GM21529 (cell line): ENCODE measurements around the gene CEP63.
A peak's percentile ranks its signal among the peaks of the same experiment; 100 is the strongest.

Experiments used
- ATAC-seq: cut with Tn5 transposase; IDR thresholded peaks from one replicate; pipeline ENCODE4 v1.9.1; 2021; ENCODE audit not compliant: unreplicated experiment

The CEP63 gene

DNA sequence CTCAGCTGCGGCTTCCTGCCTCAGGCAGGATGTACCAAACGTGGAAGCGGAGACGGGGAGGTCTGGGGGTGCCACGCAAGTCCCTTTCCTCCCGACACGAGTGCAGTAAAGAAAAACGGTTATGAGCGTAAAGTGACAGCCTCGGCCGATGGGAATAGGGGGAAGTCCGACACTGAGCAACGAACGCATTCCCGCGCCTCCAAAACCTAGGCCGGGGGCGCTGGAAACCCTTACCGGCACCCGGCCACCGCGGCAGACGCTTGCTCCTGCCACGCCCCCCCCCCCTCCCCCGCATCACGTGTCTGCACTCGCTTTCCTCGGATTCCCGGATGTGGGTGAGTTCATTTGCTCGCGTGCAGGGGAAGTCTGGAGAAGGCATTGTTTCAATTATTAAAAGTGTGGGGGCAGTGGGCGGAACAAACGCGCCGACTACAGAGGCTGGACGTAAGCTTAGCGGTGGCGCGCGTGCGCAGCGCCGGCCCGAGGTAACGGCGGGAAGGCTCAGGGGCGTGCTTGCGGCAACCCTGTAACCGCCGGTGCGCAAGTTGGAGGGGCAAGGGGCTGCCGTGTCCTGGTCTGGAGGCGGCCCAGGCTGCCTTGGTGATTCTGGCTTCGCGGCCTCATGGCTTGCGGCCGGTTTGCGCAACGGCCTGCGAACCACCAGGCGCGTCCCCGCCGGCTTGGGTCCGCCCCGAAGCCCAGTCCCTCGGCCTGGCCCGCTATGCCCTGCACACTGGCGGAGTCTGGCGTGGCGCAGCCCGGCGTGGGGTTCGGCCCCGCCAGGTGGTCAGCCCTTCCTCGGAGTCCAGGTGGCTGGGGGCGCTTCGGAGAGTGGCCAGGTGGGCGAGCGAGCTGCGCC lies at the start of gene CEP63, which contains the start of gene ANAPC13:
Gene CEP63, plus strand, starts transcription at position 340 of the 859 bp plus-strand sequence. CDS start 9,264 bp downstream, outside the sequence.
Gene ANAPC13, minus strand, starts transcription at position 268 of the 859 bp plus-strand sequence. CDS start 3,081 bp downstream, outside the sequence.
- ATAC-seq = peak; percentile 76

DNA sequence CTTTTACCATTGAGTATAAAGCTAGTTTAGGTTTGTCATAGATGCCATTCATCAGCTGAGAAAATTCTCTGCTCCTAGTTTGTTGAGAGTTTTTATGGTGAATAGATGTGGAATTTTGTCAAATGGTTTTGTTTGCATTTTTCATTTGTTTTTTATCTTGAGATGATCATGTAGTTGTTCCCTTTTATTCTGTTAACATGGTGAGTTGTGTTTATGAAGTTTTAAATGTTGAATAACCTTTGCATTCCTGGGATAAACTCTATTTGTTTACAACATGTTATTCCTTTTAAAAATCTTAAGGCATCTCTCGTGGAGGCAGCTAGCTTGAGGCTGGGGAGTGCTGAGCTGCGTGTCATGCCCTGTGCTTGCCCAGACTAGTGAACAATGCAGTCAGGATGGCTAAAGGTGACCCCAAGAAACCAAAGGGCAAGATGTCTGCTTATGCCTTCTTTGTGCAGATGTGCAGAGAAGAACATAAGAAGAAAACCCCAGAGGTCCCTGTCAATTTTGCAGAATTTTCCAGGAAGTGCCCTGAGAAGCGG lies 48.6 kb upstream of the CEP63 start:
- ATAC-seq = no peak

DNA sequence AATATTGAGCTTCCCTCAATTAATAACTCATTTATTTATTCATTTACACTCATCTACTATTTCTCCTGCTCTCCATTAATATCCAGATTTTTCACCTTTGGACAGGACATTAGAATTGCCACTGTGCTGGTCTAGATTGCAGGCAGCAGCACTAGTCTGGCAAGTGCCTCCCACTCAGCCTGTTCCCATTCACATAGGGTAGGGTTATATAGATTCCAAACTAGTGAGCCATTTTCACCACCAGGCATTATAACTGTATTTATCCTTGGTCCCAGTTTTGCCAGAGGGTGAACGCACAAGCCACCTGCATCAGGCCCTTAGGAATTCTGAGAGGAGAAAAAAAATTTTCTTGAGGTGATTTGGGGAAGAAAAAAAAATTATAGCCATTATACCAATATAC lies 44.5 kb upstream of the CEP63 start:
- no peak for ATAC-seq

DNA sequence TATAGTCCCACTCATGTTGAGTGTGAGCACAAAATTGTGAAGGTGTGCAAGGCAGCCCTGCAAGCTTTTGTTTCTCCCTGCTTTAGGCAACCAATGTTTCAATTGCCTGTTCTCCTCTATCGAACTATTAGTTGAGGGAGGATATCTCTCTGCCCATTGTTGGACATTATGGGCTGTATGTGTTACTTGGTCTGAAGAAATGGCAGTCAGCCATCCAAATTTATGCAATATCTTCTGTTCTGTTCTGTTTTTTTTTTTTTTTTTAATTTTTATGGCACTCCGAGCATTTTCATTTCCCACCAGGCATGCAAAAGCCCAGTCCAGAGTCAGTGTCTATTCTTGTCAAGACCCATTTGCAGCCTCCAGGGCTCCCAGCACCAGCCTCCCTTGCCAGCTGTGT lies 44.0 kb upstream of the CEP63 start:
- ATAC-seq = no peak

DNA sequence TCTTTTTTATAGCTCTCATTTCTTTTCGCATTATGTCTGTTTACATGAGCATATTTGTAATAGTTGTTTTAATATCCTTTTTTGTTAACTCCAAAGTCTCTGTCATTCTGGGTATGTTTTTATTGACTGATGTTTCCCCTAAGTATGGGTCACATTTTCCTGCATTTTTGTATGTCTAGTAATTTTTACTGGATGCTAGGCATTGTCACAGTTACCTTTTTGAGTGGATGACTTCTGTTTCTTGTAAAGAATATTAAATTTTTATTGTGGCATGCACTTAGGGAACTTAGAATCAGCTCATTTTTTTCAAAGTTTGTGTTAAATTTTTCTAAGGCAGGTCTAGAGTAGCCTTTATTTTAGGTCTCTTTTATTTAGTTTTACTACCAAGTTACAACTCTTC lies 40.8 kb upstream of the CEP63 start:
- no peak for ATAC-seq

DNA sequence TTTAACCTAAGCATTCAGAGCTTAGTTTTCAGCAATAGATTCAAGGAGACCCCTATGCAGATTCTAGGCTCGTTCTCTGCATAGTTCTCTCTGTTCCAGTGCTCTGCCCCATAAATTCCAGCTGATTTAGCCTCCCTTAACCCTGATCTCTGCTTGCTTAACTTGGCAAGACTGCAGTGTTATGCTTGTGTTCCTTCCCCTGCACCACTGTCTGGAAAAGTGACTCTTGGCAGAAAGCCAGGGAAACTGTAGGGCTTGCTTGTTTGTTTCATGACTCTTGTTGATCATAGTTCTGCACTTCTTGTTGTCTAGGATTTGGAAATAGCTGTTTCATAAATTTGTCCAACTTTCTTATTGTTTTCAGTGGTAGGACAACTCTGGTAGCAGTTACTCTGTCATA lies 40.2 kb upstream of the CEP63 start:
- ATAC-seq = no peak

DNA sequence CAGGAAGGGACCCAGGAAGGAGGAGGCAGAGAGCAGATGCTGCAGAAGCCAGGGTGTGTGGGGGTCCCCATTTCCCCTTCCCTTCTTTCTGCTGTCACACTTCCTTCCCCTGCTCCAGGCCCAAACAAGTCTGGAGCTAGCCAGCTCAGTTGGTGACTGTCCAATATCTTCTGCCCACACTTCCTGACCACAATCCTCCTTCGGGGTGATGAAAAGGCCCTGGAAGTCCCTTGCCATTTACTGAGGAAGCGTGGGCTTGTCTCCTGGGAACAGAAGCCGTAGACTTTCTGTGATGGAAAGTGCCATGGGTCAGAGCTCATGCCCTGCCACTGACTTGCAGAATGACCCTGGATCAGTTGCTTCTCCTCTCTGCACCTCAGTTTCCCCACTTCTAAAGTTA lies 39.1 kb upstream of the CEP63 start:
- ATAC-seq = no peak

DNA sequence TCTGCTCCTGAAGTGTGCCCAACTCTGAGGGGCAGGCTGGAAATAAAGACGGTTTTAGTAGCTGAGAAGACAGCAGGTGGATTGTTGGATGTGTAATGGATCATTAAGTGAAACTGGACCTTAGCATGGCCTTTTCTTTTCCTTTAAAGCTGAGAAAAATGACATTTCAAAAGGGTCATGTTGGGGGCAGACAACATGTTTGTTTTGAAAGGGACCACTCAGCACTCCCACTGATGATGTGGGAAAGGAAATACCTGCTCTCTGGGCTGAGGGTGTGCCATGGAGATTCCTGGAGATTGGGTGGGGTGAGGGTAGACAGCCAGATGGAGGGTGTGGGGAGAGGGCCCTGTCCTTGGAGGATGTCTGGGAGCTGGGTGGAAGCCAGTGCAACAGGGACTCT lies 38.5 kb upstream of the CEP63 start:
- no peak for ATAC-seq

DNA sequence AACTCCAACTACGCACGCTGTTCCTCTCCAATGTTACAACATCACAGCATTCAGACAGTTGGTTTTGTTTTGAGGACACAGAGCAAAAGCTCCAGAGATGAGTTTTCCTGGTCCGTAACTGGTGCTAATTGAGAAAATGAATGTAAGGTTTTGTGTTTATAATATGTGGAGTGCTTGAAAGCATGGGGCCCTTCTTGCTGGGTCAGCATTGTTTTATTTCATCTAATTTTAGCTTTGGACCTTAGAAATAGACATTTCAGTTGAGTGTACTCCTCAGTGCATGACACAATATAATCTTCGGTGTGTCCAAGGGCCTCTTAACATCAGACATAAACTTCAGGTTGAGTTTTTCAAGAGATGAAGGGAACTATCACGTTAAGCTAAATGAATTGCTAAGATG lies 37.2 kb upstream of the CEP63 start:
- no peak for ATAC-seq

DNA sequence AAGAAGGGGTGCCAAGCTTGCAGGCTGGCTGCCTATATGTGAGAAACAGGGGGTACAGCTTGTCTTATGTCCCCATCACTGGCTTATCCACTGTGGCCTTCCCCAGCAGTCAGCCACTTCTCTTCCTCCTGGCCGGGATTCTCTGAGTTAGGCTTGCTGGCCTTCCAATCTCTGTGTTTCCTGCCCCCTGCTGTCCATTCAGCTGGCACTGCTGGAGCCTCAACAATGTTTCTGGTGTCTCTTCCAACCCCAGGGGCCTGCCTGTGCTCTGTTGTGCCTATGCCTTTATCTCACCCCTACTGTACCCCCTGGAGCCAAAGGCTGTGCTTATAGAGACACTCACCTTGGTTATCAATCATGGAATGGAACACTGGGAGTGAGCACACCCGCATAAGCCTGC lies 36.6 kb upstream of the CEP63 start:
- no peak for ATAC-seq

DNA sequence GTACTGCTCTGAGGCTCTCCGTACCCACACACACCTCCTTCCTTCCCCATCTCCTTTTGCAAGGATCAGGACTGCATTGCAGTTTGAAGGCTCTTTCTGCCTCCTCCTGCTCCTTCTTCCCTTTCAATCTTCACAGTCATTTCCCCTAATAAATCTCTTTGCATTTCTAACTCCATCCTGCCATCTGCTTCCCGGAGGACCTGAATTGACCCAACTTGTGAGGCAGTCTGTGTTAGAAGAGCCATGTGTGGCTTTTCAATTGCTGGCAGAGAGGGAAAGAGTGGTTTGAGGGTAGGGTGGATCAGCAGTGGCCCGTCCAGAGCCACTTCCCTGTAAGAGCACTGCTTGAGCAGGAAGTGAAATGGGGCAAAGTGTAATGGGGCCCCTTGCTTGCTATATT lies 35.9 kb upstream of the CEP63 start:
- ATAC-seq = no peak

DNA sequence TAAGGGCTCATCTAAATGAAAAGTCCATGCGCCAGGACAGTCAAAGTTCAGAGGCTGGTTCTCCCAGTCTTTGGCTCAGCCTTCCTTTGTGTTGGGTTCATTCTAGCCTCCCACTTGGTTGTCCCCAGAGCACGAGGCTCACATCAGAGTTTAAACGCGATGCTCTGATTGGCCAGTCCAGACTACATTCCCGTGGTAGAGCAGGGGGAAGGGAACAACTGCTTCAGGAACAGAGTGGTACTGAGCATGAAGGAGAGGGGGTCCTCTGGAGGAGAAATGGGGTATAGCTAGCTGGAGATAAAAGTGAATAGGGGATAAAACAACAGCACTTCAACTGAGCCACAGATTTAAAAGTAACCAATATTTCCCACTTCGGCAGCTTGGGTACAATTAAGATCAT lies 32.2 kb upstream of the CEP63 start:
- no peak for ATAC-seq

DNA sequence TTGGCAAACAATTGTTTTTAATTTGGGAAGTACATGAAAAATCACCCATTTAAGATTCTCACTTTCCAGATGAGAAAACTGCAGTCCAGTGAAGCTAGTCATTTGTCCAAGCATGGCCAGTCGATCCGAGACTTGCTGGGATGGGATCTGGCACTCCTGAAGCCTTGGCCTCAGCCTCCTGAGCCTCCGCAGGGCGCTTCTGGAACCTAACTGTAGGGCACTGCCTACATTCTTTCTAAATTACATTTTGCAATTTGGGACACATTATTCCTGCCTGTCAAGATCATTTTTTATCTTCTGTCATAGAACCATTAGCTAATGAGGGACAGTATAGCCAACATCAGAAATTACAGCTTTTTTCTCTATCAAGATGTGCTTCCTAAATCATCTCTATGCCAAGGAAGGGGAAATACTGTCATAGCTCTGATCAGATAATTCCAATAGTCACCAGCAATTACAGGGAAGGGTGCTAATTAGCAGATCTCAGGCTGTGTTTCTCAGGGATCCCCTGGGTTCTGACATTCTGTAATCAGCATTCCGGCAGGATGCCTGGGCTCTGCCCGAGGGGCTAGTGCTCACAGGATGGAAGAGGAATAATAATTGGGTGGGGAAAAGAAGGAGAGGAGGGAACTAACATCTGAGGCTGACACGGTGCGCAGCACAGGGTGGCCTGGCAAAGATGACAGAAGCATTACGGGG lies 28.3 kb upstream of the CEP63 start:
- no peak for ATAC-seq

DNA sequence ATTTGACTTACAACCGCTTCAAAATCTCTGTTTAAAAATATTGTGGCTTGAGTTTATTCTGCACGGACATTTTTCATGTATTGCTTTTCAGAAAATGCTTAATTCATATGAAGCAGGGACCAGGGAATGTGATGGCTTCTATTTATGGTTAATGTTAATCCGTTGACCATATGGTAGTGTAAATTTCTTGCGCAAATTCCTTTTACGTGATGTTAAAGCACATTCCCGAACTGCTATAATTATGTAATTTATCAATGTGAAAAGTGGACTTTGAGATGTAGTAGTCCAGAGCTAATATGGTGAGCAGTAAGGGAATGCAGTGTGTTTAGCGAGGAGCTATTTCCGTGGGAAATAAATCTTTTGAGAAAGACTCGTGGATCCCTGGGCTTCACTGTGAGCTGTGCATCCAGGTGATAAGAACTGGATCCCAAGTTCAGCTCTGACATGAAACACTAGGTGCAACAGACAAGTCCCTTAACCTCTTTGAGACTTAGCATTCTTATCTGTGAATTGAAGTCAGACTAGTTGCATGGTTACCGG lies 27.4 kb upstream of the CEP63 start:
- no peak for ATAC-seq

DNA sequence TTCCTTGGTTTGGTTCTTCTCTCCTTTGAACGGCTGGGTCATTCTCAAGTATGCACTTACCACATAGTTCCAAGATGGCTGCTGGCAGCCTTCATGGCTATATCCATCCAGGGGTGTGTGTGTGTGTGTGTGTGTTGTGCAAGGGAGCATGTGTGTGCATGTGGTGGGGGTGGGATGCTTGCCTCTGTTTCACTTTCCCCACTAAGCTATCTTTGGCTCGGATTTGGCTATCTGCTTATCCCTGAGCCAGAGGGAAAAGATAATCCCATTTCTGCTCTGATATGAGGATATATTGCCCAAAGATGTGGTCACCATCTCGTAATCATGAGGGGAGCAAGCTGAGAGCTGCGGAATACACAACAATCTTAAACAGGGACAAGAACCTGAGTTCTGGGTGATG lies 26.3 kb upstream of the CEP63 start:
- no peak for ATAC-seq

DNA sequence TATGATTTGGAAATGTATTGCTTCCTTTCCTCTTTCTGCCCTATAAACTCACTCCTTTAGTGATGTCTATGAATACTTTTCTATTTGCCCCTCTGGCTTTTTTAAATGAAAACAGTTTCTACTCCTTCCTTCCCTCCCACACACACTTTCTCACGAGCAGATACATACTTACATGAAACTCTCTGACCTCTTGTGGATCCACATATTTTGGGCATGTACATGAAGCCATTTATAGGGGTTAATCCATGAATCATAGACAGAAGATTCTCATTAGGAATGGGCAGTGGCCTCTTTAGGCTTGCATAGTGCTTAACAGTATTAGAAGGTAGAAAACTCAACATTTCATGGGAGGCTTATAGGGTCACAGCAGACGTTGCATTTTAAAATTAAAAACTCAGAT lies 24.9 kb upstream of the CEP63 start:
- no peak for ATAC-seq

DNA sequence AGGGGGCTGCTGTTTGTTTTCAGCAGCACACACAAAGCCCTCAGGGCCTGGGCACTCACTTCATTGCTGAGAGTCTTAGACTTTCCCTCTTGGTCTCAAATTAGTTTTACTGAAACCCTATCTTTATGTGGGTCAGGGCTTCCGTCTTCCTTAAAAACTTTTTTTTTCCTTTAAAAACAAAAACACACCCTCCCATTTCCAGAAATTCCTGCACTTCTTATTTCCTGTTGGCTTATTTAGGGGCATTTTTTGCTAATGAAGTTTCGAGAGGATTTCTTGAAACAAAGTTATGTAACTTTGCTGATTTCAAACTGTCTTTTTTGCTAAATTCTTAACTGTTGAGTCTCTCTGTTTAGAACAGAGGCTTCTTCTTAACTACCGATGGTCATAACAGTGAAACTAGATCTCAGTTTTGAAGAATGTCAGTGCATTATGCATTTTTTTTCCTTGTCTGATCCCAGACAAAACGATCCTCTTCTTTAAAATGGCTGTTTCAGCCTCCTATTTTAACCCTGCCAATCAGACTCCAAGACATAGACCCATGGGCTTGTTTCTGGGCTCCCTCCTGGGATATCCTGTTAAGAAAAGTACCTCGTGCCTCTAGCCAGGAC lies 23.4 kb upstream of the CEP63 start:
- no peak for ATAC-seq

DNA sequence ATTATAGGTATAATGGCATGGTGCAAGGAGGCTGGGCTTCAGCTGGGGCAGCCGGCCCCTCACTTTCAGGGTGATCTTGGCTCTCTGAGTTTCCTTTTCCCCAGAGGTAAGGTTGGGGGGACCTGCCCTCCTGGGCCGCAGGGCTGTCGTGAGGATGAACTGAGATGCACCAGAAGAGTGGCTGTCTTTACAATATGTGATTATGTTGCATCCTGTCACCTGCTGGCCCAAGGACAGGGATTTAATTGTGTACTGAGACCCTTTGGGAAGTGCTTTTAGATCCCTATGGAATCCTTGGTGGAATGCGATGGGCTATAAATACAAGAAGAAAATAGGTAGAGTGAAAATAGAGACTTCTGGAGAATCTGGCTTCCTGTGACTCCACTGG lies 22.2 kb upstream of the CEP63 start:
- ATAC-seq = no peak

DNA sequence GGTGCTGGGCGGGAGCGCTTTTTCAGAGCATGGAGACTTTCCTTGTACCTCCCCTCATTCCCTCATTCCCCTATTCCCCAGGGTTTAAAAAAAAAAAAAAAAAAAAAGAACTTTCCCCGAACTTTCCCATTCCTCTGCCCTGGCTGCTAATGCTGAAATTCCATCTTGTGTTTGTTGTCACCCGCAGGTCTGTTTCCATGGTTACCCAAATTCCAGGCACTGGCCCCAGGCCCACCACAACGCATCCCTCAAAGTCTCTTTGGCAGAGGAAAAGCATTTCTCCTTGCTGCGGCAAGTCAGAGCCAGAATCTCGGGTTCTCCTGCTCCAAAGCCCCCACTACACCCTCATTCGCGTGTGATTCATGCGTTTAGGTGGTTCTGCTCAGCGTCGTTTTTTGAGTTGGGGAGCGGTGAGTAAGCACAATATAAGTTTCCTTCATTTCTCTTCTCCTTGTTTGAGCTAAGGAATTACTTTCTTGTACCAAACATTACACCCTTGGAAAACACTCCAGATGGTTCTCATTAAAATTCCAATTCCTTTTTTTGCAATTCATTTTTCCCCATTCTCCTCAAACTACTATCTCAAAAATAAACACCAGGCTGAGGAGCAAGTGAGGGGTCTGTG lies 21.7 kb upstream of the CEP63 start:
- ATAC-seq = no peak

DNA sequence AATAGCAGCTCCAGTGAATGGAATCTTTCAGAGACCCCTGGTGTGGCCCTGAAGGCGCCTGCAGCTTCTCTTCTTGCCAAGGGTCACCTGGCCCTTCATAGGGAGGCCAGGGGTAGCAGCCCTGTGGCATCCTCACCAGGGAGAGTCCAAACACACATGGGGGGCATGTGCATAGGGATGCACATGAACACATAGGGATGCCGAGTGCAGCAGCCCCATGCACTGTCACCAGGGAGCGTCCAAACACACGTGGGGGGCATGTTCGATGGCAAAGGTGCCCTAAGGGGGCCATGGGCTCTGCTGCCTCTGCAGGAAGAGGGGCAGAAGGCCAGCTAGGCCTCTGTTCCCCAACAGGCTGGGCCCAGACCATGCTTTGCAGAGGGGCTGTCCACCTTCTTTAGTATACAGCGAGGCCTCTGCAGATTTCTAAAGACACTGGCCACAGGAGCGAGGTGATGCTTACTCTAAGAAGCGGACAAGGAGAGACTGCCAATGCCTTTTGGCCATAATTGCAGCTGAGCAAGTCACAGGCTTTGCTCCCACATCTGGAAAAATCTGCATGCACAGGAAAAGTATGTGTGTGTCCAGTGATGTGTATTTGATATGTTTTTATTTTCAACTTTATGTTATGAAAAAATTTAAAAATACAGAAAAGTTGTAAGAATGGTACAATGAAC lies 21.0 kb upstream of the CEP63 start:
- ATAC-seq = no peak
